ENCODE data around the gene PDK2.

The PDK2 gene

GRCh38 chr17:50130559-50131305 lies 35.6 kb downstream of the PDK2 start:
- TF ChIP-seq ARNTL (CRISPR knock-in tag; IDR thresholded peaks at IDR 0.05; ENCODE audit: borderline replicate concordance, low read depth) (no peak), OSR1 (CRISPR knock-in tag; IDR thresholded peaks at IDR 0.05) (no peak), CSDC2 (CRISPR knock-in tag; IDR thresholded peaks at IDR 0.05) (no peak)
- ATAC-seq, result no peak

GRCh38 chr17:50132104-50132794 lies 37.1 kb downstream of the PDK2 start:
- no peak for TF ChIP-seq ESRRG (CRISPR knock-in tag; IDR thresholded peaks at IDR 0.05)
- no peak for TF ChIP-seq TCF4 (CRISPR knock-in tag; IDR thresholded peaks at IDR 0.05; ENCODE audit: borderline replicate concordance)
- TF ChIP-seq SNAI2 (CRISPR knock-in tag; IDR thresholded peaks at IDR 0.05), result no peak
- no peak for TF ChIP-seq ZNF8 (CRISPR knock-in tag; IDR thresholded peaks at IDR 0.05)
- TF ChIP-seq BACH2 (CRISPR knock-in tag; IDR thresholded peaks at IDR 0.05; ENCODE audit: borderline replicate concordance), result no peak
- TF ChIP-seq CREB5 (CRISPR knock-in tag; IDR thresholded peaks at IDR 0.05; ENCODE audit: low read depth), result no peak
- TF ChIP-seq PATZ1 (CRISPR knock-in tag; IDR thresholded peaks at IDR 0.05; ENCODE audit: borderline replicate concordance), result no peak
- TF ChIP-seq ISL1 (CRISPR knock-in tag; IDR thresholded peaks at IDR 0.05), result no peak
- no peak for TF ChIP-seq PPARA (CRISPR knock-in tag; IDR thresholded peaks at IDR 0.05; ENCODE audit: borderline replicate concordance)
- no peak for TF ChIP-seq RARB (CRISPR knock-in tag; IDR thresholded peaks at IDR 0.05)
- TF ChIP-seq OSR1 (CRISPR knock-in tag; IDR thresholded peaks at IDR 0.05), result no peak
- TF ChIP-seq GLIS3 (CRISPR knock-in tag; IDR thresholded peaks at IDR 0.05), result no peak
- no peak for TF ChIP-seq CSRNP3 (CRISPR knock-in tag; IDR thresholded peaks at IDR 0.05)
- no peak for ATAC-seq

- peak; percentile 69 for ATAC-seq
- TF ChIP-seq SNAI2 (CRISPR knock-in tag; IDR thresholded peaks at IDR 0.05), result no peak
- no peak for TF ChIP-seq TOX (CRISPR knock-in tag; IDR thresholded peaks at IDR 0.05; ENCODE audit: borderline replicate concordance)
- no peak for TF ChIP-seq ZNF70 (CRISPR knock-in tag; IDR thresholded peaks at IDR 0.05)
- TF ChIP-seq ESRRG (CRISPR knock-in tag; IDR thresholded peaks at IDR 0.05), result no peak
- TF ChIP-seq CREB5 (CRISPR knock-in tag; IDR thresholded peaks at IDR 0.05; ENCODE audit: low read depth), result no peak
- no peak for TF ChIP-seq CSRNP3 (CRISPR knock-in tag; IDR thresholded peaks at IDR 0.05)
- TF ChIP-seq ZFP30 (CRISPR knock-in tag; IDR thresholded peaks at IDR 0.05), result no peak
- no peak for TF ChIP-seq BACH2 (CRISPR knock-in tag; IDR thresholded peaks at IDR 0.05; ENCODE audit: borderline replicate concordance)
These were observed 38.0 kb downstream of the PDK2 start for GRCh38 chr17:50133028-50133768.

GRCh38 chr17:50133769-50134099 lies 38.6 kb downstream of the PDK2 start:
- ATAC-seq, result no peak
- TF ChIP-seq RARB (CRISPR knock-in tag; IDR thresholded peaks at IDR 0.05) (no peak), PPARA (CRISPR knock-in tag; IDR thresholded peaks at IDR 0.05; ENCODE audit: borderline replicate concordance) (no peak), TSHZ2 (CRISPR knock-in tag; IDR thresholded peaks at IDR 0.05) (no peak), ARNTL (CRISPR knock-in tag; IDR thresholded peaks at IDR 0.05; ENCODE audit: borderline replicate concordance, low read depth) (no peak), PATZ1 (CRISPR knock-in tag; IDR thresholded peaks at IDR 0.05; ENCODE audit: borderline replicate concordance) (no peak), CSDC2 (CRISPR knock-in tag; IDR thresholded peaks at IDR 0.05) (no peak), SNAI2 (CRISPR knock-in tag; IDR thresholded peaks at IDR 0.05) (no peak), GLIS3 (CRISPR knock-in tag; IDR thresholded peaks at IDR 0.05) (no peak)

Data from SK-N-SH treated with all-trans-retinoic acid at 6 μM for 48 hours (cell line).